ENCODE results near the gene ZBTB3. TPM values are rescaled to one million over a fixed set of nuclear protein-coding genes. Genes with fewer than 3 reads are reported as not detected.

ZBTB3 gene
- total and polyA plus RNA-seq, 4 donors, result 1.5 to 6.4 (median 4.2) TPM

GRCh38 chr11:62713343-62713742, 40.6 kb downstream of the ZBTB3 start (continued):
- TF ChIP-seq REST (IDR thresholded peaks at IDR 0.05), result no peak
- peak; percentile 59 to 79 for TF ChIP-seq HNF4A (conservative IDR thresholded peaks at IDR 0.05)
- TF ChIP-seq JUND (IDR thresholded peaks at IDR 0.05), result peak; percentile 54 to 84
- TF ChIP-seq YY1 (IDR thresholded peaks at IDR 0.05), result peak; percentile 92

GRCh38 chr11:62712861-62713260, 41.1 kb downstream of the ZBTB3 start:
- no peak for TF ChIP-seq FOXA1 (IDR thresholded peaks at IDR 0.05)
- TF ChIP-seq YY1 (IDR thresholded peaks at IDR 0.05), result no peak
- TF ChIP-seq EGR1 (IDR thresholded peaks at IDR 0.05; ENCODE audit: low read depth in 2 of 2), result no peak
- no peak for TF ChIP-seq CTCF (IDR thresholded peaks at IDR 0.05; ENCODE audit: low read depth, low read length, missing input control)
- TF ChIP-seq FOXA2 (IDR thresholded peaks at IDR 0.05), result no peak
- TF ChIP-seq NR2F2 (IDR thresholded peaks at IDR 0.05), result no peak
- TF ChIP-seq ZBTB33 (IDR thresholded peaks at IDR 0.05), result no peak
- no peak for TF ChIP-seq GABPA (IDR thresholded peaks at IDR 0.05 in 1 of 2, conservative IDR thresholded peaks at IDR 0.05 in 1 of 2)
- no peak for TF ChIP-seq RXRA (IDR thresholded peaks at IDR 0.05)
- TF ChIP-seq SP1 (IDR thresholded peaks at IDR 0.05), result no peak
- TF ChIP-seq RAD21 (IDR thresholded peaks at IDR 0.05), result no peak
- no peak for TF ChIP-seq HNF4A (conservative IDR thresholded peaks at IDR 0.05)
- no peak for TF ChIP-seq TAF1 (conservative IDR thresholded peaks at IDR 0.05)
- TF ChIP-seq HNF4G (IDR thresholded peaks at IDR 0.05), result no peak
- TF ChIP-seq ATF3 (IDR thresholded peaks at IDR 0.05), result no peak
- TF ChIP-seq REST (IDR thresholded peaks at IDR 0.05), result no peak
- no peak for TF ChIP-seq MAX (IDR thresholded peaks at IDR 0.05)
- no peak for TF ChIP-seq JUND (IDR thresholded peaks at IDR 0.05)
- WGBS, result 24% methylated on average over 3 of the region's 3 CpGs
- Histone ChIP-seq H3K9me3 (ENCODE audit: control insufficient read depth in 4 of 4, low read length in 3 of 4) (no peaks in the 10 kb centered on the region), H3K36me3 (ENCODE audit: control insufficient read depth in 4 of 4, insufficient read depth in 3 of 4, low read depth in 1 of 4, low read length in 3 of 4) (peaks cover 3 to 36% (median 35%) of the 10 kb centered on the region in 4 donors), H3K4me3 (ENCODE audit: low read depth in 1 of 3, low read length in 3 of 3) (no peak overlapping the region), H3K27me3 (ENCODE audit: control insufficient read depth in 4 of 4, insufficient read depth in 4 of 4, low read length in 3 of 4) (no peaks in the 10 kb centered on the region), H3K27ac (ENCODE audit: low read depth in 1 of 2, low read length in 2 of 2) (peak overlapping the region; percentile 86 to 94), H3K4me1 (ENCODE audit: control insufficient read depth in 4 of 4, insufficient read depth in 4 of 4, low read length in 3 of 4) (peaks cover 17 to 65% (median 50%) of the 10 kb centered on the region in 4 donors), H3K9ac (ENCODE audit: low read depth in 1 of 2, low read length in 2 of 2) (peak overlapping the region in 1 of 2 donors; percentile 60)
- DNase-seq (ENCODE audit: low spot score), result no peak
